DMS79 (cell line): ENCODE data around the gene CLEC12A.
"Not testable (repeated sequence)": the region's sequence is repeated elsewhere in the genome, so short reads cannot be mapped to it uniquely, and the experiment has no call there.

Source experiments
- DNase-seq: peaks from one replicate; lab custom pipeline; 2025; lab: John Stamatoyannopoulos, UW

The CLEC12A gene

GRCh38 chr12:9971181-9971580 is at the start of gene CLEC12A:
TSS of gene CLEC12A (plus strand) at chr12:9971409. CDS start at chr12:9971597, 188 bp downstream.
- no peak for DNase-seq

DNA sequence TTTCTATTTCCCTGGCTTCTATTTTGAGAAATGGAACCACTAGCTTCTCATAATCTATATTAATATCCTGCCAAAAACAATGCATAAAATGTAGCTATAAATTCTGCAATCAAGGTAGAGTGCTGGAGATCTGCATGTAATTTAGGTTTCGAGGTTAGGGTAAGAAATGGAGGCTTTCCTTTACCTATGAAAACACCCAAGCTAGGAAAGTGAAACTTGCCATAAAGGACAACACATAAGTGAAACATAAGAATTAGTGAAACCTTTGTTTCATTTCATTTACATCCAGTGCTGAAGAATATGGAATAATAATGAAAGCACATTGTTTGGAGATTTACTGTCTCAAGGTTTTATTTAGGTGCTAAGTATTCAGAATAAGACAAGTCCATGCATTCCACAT is 48.8 kb upstream of the CLEC12A start:
- DNase-seq: no peak

GRCh38 chr12:9925705-9926393 is 45.4 kb upstream of the CLEC12A start:
- no peak for DNase-seq

DNA sequence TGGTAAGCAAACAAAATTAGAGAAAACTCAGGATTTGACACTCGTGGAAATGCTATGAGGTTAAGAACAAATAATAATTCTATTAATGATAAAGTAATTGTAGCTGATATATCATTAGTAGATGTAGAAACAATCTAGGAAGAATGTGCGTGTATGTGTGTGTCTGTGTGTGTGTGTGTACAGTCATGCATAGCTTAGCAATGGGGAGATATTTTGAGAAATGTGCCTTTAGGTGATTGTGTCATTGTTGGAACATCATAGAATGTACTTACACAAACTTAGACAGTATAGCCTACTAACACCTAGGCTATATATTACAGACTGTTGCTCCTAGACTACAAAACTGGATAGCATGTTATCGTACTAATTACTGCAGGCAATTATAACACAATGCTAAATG is 44.3 kb upstream of the CLEC12A start:
- DNase-seq: no peak

DNA sequence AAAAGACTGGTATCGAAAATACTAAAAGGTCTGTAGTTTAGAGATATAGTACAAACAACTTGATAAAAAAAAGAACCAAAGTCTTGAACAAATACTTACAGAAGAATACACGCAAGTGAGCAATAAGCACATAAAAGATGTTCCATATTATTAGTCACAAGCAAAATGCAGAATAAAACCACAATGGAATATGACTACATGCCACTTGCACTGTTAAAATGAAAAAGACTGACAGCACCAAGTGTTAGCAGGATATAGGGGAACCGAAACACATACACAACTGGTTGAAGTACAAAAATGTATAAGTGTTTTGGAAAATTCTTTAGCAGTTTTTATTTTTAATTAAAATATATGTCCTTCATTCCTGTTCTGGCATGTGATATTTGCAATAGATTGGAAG is 42.6 kb upstream of the CLEC12A start:
- DNase-seq: no peak

DNA sequence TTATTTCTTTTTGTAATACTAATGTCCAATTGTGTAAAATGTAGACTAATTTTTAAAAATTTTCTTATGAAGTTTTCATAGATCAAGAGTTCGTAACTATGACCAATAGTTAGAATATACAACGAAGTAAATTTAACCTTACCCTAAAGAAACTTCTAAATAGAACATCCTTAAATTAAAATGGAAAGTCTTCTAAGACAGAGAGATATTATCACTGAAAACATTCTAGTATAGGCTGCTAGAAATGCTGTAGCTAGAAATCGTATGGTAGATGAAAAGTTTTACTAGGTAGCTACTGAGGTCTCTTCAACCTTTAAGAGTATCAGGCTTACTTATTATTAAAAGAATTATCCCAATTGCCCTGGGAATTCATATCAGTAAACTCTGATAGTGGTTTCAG is 40.0 kb upstream of the CLEC12A start:
- DNase-seq: no peak

DNA sequence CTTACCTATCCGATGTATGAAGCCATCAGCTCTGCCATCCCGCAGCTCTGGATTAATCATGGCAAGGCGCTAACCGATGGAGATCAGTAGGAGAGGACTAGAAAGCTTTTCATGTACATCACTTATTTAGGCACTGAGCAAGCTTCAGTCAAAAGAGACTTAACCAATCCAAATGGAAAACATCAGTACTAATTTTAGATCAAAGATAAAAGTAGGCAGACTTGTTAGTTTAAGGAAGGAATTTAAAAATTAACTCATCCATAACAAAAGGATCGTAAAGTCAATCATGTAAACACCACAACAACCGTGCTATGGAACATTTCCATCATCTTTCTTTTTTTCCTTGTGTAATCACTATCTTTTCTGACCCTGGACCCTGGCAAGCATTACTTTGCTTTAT is 38.9 kb upstream of the CLEC12A start, which contains the start of gene CLEC2A:
Gene CLEC2A, minus strand, starts transcription at position 101 of the 400 bp plus-strand sequence. Its CDS starts 41 bp downstream, at position 60.
- DNase-seq: no peak

GRCh38 chr12:9933958-9934357 is 37.3 kb upstream of the CLEC12A start:
- no peak for DNase-seq

- no peak for DNase-seq
Observed at GRCh38 chr12:9935026-9935425, 36.2 kb upstream of the CLEC12A start.

- DNase-seq: no peak
Observed at GRCh38 chr12:9936591-9936990, 34.6 kb upstream of the CLEC12A start.

GRCh38 chr12:9940375-9940774 is 30.8 kb upstream of the CLEC12A start:
- no peak for DNase-seq

- DNase-seq: no peak
Observed at GRCh38 chr12:9941838-9942237, 29.4 kb upstream of the CLEC12A start.

GRCh38 chr12:9943240-9943639 is 28.0 kb upstream of the CLEC12A start:
- DNase-seq: no peak

DNA sequence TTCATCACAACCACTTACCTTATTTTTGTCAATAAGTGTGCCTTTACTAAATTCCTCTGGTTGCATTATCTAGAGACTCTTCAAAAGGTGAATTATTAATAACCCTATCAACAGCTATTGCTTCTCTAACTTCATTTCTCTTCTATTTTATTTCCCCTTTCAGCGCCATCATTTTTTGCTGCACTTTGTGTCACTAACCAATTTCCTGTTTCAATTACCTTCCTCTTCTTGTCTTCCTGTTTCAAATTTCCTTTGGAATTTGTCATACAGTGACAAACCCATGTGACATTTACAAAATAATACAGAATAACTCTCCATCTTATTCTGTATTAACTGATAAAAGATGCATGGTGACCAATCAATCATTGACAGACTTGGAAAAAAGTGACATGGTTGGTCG is 26.8 kb upstream of the CLEC12A start:
- no peak for DNase-seq

DNA sequence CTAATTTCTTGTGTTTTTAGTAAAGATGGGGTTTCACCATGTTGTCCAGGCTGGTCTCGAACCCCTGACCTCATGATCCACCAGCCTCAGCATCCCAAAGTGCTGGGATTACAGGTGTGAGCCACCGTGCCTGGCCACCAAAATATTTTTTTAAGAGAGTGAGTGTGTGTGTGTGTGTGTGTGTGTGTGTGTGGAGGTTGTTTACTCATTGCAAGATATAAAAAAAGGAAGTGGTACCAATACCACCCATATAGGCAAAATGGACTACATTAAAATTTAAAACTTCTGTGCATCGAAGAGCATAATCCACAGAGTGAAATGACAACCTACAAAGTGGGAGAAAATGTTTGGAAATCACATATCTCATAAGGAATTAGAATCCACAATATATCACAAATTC is 23.5 kb upstream of the CLEC12A start:
- DNase-seq: no peak

DNA sequence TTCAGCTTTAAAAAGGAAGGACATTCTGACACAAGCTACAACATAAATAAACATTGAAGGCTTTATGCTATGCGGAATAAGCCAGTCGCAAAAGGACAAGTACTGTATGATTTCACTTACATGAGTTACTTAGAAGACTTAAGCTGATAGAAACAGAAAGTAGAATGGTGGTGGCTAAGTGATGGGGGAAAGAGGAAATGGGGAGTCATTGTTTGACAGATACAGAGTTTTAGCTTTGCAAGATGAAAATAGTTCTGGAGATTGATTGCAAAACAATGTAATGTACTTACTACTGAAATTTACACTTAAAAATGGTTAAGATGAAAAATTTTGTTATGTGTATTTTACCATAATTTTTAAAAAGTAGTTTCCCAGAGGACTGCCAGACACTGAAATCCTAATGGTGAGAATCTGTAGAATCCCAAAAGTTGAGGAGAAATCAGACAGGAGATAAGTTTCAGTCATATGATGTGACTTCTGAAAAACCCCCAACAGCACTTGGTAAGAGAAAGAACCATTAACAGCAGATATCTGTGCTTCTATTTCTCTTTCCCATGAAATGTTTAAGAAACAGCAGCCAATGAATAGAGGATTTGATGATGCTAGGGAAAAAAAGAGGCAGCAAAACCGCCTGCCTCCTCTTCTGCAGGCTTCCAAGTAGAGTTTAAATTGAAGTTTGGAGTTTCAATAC is 22.5 kb upstream of the CLEC12A start:
- no peak for DNase-seq

DNA sequence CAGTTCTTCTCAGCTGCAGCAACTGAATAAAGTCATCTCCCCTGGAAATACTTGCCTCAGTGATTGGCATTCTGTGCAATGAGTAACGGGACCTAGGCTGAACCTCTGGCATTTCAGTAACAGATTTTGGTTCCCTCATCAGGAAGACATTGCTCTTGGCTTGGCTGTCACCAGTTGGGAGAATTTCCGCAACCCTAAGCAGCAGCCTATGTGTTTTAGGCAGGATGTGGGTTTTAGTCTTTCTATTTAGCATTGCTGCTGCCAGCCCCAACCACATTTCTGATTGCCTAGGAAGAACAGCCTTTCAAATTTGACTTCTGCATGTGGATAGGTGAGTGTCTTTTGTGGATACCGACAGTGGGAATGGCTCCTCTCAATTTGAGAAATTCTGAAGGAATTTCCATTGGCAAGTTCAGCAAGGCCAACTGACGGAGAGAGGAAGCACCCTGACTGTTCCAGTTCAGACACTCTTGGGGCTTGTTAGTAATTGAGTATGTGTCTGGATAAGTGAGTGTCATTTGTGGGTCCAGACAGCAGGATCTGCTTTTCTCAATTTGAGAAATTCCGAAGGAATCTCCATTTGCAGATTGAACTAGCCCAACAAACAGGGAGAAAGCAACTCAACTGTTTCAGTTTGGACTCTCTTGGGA is 20.1 kb upstream of the CLEC12A start:
- no peak for DNase-seq

- not testable (repeated sequence) for DNase-seq
Observed at GRCh38 chr12:9952954-9953729, 18.1 kb upstream of the CLEC12A start.

- DNase-seq: no peak
Observed at GRCh38 chr12:9957834-9958233, 13.4 kb upstream of the CLEC12A start.

- DNase-seq: no peak
Observed at GRCh38 chr12:9960590-9960989, 10.6 kb upstream of the CLEC12A start.

DNA sequence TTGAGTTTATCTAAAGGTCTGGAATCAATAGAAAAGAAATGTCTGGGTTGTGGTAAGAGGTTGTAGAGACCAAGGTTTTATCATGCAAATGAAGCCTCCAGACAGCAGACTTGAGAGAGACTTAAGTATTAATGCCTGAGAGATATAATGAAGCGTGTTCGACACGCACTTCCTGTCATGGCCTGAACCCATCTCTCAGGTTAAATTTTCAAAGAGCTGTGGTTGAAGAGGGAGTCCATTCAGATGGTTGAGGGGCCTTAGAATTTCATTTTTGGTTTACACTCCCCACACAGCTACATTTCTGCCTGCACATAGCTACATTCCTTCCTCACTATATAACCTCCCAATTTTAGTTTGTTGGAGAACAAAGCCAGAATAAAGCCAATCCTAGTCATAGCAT is 10.1 kb upstream of the CLEC12A start:
- DNase-seq: no peak

- DNase-seq: no peak
Observed at GRCh38 chr12:9961901-9962300, 9.3 kb upstream of the CLEC12A start.
